Epithelial cell of esophagus (primary cell): Measurements from ENCODE around the gene DYNLRB1.

ENCODE experiments used
- DNase-seq: peaks from one replicate; pipeline ENCODE4 v3.0.0; 2010; ENCODE audit warnings: low read depth
- H3K4me3 ChIP-seq: 2 replicates; pipeline ENCODE4 v1.5.1; 2011; ENCODE audit warnings: mild to moderate bottlenecking, low read length, control low read depth
- TF ChIP-seq, protein P1 (sequence below): IDR thresholded peaks from 2 replicates; pipeline ENCODE4 v1.5.1; 2011; ENCODE audit warnings: low read depth, mild to moderate bottlenecking, low read length, control low read depth, inconsistent platforms; ENCODE audit not compliant: insufficient read depth; ENCODE audit errors: missing control alignments

DYNLRB1 gene

DNA sequence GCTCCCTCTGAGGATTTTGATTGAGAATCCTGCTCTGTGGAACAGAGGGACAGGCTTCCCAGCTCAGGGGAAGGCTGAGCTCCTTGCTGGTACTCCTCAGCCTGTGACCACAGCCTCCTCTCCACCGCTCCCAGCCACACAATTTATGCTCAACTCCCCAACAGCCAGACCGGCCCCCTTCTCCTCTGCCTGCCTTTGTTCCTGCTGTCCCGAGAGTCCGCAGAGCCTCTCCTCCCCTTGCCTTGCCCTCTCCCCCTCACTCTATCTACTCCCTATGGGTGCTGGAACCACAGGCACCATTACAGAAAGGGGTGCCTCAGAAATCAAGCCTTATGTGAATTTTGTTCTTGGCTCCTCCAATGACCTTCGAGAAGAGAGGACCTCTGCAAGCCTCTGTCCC lies 58.2 kb downstream of the DYNLRB1 start:
- no peak for DNase-seq
- no peak overlapping the region for H3K4me3 ChIP-seq
- TF ChIP-seq, protein P1, sequence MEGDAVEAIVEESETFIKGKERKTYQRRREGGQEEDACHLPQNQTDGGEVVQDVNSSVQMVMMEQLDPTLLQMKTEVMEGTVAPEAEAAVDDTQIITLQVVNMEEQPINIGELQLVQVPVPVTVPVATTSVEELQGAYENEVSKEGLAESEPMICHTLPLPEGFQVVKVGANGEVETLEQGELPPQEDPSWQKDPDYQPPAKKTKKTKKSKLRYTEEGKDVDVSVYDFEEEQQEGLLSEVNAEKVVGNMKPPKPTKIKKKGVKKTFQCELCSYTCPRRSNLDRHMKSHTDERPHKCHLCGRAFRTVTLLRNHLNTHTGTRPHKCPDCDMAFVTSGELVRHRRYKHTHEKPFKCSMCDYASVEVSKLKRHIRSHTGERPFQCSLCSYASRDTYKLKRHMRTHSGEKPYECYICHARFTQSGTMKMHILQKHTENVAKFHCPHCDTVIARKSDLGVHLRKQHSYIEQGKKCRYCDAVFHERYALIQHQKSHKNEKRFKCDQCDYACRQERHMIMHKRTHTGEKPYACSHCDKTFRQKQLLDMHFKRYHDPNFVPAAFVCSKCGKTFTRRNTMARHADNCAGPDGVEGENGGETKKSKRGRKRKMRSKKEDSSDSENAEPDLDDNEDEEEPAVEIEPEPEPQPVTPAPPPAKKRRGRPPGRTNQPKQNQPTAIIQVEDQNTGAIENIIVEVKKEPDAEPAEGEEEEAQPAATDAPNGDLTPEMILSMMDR = no peak

GRCh38 chr20:34574861-34575260 lies 58.6 kb downstream of the DYNLRB1 start:
- no peak for DNase-seq
- no peak overlapping the region for H3K4me3 ChIP-seq
- TF ChIP-seq, protein P1 = no peak

DNA sequence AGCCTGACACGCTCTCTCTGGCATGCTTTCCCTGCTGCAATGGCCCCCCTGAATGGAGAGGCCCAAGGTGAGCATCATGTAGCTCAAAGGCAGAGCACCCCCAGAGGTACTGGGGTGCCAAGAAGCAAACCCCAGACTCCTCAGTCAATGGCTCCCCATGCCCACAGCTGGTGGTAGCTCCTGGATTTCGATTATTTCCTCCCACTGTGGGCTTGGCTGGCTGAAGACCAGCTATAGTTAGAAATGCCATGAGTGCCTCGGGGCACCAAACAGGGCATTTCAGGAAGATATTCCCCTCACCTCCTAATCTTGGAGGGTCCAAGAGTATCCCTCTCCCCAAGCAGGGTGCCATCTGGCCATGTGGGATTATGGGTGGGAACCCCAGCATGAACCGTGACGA lies 59.0 kb downstream of the DYNLRB1 start:
- no peak overlapping the region for H3K4me3 ChIP-seq
- TF ChIP-seq, protein P1 = no peak
- no peak for DNase-seq

GRCh38 chr20:34575756-34576155 lies 59.5 kb downstream of the DYNLRB1 start:
- no peak for DNase-seq
- TF ChIP-seq, protein P1 = no peak
- H3K4me3 ChIP-seq = no peak overlapping the region

DNA sequence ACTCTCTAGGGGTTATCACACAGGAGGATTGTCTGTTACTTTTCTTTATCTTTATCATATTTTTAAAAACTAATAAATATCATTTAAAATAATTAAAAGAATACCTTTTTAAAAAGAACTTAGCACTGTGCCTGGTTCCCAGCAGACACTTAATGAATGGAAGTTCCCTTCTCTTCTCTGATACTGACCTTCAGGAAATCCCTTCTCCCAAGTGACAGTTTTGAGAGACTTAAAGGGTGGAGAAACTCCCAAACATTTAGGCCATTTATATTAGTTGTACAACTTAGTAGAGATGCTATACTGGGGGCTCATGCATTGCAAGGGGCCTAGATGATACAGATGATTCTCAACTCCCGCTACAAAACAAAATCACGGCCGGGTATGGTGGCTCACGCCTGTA lies 60.8 kb downstream of the DYNLRB1 start:
- no peak overlapping the region for H3K4me3 ChIP-seq
- TF ChIP-seq, protein P1 = no peak
- no peak for DNase-seq

- H3K4me3 ChIP-seq = no peak overlapping the region
- TF ChIP-seq, protein P1 = no peak
- DNase-seq = no peak
Observed at GRCh38 chr20:34578025-34578424, 61.8 kb downstream of the DYNLRB1 start.

- DNase-seq = no peak
- no peak overlapping the region for H3K4me3 ChIP-seq
- TF ChIP-seq, protein P1 = no peak
Observed at GRCh38 chr20:34578521-34578920, 62.3 kb downstream of the DYNLRB1 start.
